DND-41 (cell line): ENCODE data around the gene PTDSS2.

Experiments used
- ATAC-seq: fragments of 200-7000 bp; cut with Tn5 transposase; 3 replicates; pipeline ENCODE4 v1.9.1; 2021; ENCODE audit warnings: low read depth; ENCODE audit not compliant: insufficient read depth
- DNase-seq: peaks from one replicate; pipeline ENCODE4 v3.0.0-alpha.2; 2020
- H2AFZ ChIP-seq: 2 replicates; pipeline ENCODE4 v1.6.0; 2012; ENCODE audit warnings: low read depth, low read length
- H3K27ac ChIP-seq: 2 replicates; pipeline ENCODE4 v1.5.1; 2012; ENCODE audit warnings: low read length, inconsistent platforms
- H3K27me3 ChIP-seq: fragments of 200-600 bp; sonication (generic); 2 replicates; pipeline ENCODE4 v1.6.0; 2012; ENCODE audit warnings: low read length, mild to moderate bottlenecking, inconsistent platforms; ENCODE audit not compliant: insufficient read depth, poor library complexity
- H3K36me3 ChIP-seq: 2 replicates; pipeline ENCODE4 v1.5.1; 2012; ENCODE audit warnings: low read length, inconsistent platforms; ENCODE audit not compliant: insufficient read depth
- H3K4me1 ChIP-seq: 2 replicates; pipeline ENCODE4 v1.5.1; 2012; ENCODE audit warnings: mild to moderate bottlenecking, low read length; ENCODE audit not compliant: insufficient read depth
- H3K4me2 ChIP-seq: 2 replicates; pipeline ENCODE4 v1.6.0; 2012; ENCODE audit warnings: mild to moderate bottlenecking, moderate library complexity, low read length, inconsistent platforms; ENCODE audit not compliant: insufficient read depth
- H3K4me3 ChIP-seq, 2 experiments: fragments of 200-600 bp in 1 of 2; shearing (Covaris generic) in 1 of 2; 2 replicates each; pipeline ENCODE4 v1.5.1; 2012 to 2016; ENCODE audit warnings: inconsistent platforms in 2 of 2, low read length in 2 of 2, mild to moderate bottlenecking in 2 of 2, low read depth in 1 of 2, moderate library complexity in 1 of 2
- H3K79me2 ChIP-seq: 2 replicates; pipeline ENCODE4 v1.6.0; 2012; ENCODE audit warnings: low read length, inconsistent platforms; ENCODE audit not compliant: insufficient read depth
- H3K9ac ChIP-seq: 2 replicates; pipeline ENCODE4 v1.6.0; 2012; ENCODE audit warnings: low read depth, mild to moderate bottlenecking, inconsistent platforms, low read length, moderate library complexity
- H3K9me3 ChIP-seq: 2 replicates; pipeline ENCODE4 v1.5.1; 2012; ENCODE audit warnings: low read length, moderate library complexity, mild to moderate bottlenecking, inconsistent platforms; ENCODE audit not compliant: insufficient read depth, severe bottlenecking
- H4K20me1 ChIP-seq: 2 replicates; pipeline ENCODE4 v1.6.0; 2012; ENCODE audit warnings: low read length; ENCODE audit not compliant: insufficient read depth
- EZH2 ChIP-seq: IDR thresholded peaks from 3 replicates; pipeline ENCODE4 v1.6.1; 2012; ENCODE audit warnings: borderline replicate concordance, low read depth, mild to moderate bottlenecking, moderate library complexity, low read length, inconsistent platforms; ENCODE audit not compliant: severe bottlenecking
- TF ChIP-seq, protein P1 (sequence below): IDR thresholded peaks from 2 replicates; pipeline ENCODE4 v1.5.1; 2012; ENCODE audit warnings: borderline replicate concordance, low read length, moderate library complexity, mild to moderate bottlenecking; ENCODE audit not compliant: poor library complexity, severe bottlenecking; ENCODE audit errors: extremely low read depth

Gene PTDSS2

DNA sequence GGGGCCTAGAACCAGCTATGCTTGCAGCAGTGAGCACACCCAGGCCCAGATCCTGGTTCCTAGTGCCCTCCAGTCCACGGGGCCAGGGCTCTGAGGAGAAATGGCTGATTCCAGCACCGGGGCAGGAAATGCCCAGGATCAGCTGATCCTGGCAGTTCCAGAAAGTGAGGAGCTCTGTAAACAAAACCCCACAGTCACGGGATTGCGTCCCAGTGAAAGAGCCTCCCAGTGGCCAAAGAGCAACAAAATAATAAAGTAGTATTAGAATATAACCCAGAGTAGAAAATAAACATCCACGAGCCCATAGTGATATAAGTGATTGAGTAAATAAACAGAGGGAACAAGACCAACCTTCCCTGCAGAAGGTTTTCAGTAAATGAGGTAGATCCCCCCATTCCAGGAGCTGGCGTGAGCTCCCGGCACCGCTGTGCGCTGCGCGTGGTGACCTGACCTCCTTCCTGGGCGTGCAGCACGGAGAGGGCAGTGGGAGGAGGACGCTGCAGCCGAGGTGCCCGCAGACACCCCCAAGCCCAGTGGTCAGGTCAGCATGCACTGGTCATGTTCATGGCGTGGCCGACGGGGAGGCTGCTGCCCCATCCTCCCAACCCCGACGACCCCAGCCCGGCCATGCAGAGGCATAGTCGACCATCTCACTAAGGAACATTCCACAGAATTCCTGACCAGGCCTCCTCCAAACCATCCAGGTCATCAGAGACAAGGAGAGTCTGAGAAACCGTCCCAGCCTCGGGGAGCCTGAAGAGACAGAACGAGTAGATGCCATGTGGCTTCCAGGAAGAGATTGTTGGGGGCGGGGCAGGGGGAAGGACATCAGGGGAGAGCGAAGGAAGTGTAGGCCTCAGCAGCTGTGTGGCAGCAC lies 19.8 kb downstream of the PTDSS2 start:
- H3K4me3 ChIP-seq = no peak overlapping the region
- TF ChIP-seq, protein P1, sequence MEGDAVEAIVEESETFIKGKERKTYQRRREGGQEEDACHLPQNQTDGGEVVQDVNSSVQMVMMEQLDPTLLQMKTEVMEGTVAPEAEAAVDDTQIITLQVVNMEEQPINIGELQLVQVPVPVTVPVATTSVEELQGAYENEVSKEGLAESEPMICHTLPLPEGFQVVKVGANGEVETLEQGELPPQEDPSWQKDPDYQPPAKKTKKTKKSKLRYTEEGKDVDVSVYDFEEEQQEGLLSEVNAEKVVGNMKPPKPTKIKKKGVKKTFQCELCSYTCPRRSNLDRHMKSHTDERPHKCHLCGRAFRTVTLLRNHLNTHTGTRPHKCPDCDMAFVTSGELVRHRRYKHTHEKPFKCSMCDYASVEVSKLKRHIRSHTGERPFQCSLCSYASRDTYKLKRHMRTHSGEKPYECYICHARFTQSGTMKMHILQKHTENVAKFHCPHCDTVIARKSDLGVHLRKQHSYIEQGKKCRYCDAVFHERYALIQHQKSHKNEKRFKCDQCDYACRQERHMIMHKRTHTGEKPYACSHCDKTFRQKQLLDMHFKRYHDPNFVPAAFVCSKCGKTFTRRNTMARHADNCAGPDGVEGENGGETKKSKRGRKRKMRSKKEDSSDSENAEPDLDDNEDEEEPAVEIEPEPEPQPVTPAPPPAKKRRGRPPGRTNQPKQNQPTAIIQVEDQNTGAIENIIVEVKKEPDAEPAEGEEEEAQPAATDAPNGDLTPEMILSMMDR = no peak

DNA sequence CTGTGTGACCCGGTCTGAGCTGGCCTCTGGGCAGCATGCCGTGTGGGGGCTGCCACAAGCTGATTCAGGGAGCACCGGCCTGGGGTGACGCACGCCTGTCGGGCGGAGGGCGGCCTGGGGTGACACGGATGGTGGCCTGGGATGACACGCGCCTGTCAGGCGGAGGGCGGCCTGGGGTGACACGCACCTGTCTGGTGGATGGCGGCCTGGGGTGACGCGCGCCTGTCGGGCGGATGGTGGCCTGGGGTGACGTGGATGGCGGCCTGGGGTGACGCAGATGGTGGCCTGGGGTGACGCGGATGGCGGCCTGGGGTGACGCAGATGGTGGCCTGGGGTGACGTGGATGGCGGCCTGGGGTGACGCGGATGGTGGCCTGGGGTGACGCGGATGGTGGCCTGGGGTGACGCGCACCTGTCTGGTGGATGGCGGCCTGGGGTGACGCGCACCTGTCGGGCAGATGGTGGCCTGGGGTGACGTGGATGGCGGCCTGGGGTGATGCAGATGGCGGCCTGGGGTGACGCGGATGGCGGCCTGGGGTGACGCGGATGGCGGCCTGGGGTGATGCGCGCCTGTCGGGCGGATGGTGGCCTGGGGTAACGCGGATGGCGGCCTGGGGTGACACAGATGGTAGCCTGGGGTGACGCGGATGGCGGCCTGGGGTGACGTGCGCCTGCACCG lies 21.5 kb downstream of the PTDSS2 start:
- H2AFZ ChIP-seq = no peak overlapping the region
- no peak overlapping the region for H3K9ac ChIP-seq
- no peak overlapping the region for H3K4me2 ChIP-seq
- no peak overlapping the region for H3K4me3 ChIP-seq
- no peaks in the 10 kb centered on the region for H3K4me1 ChIP-seq
- no peaks in the 10 kb centered on the region for H3K9me3 ChIP-seq
- H3K79me2 ChIP-seq = peaks cover 14% of the 10 kb centered on the region
- H3K27ac ChIP-seq = no peak overlapping the region
- ATAC-seq (no peak), DNase-seq (no peak)
- H3K36me3 ChIP-seq = peaks cover 10% of the 10 kb centered on the region
- TF ChIP-seq, protein P1 = no peak
- no peak for TF ChIP-seq EZH2
- peaks cover 28% of the 10 kb centered on the region for H4K20me1 ChIP-seq
- no peaks in the 10 kb centered on the region for H3K27me3 ChIP-seq

More for the DNA sequence above, 19.8 kb downstream of the PTDSS2 start:
- H3K4me1 ChIP-seq = no peaks in the 10 kb centered on the region
- no peak for DNase-seq
- H3K9ac ChIP-seq = no peak overlapping the region
- H4K20me1 ChIP-seq = peaks cover 20% of the 10 kb centered on the region
- no peak overlapping the region for H2AFZ ChIP-seq
- H3K79me2 ChIP-seq = peaks cover 5% of the 10 kb centered on the region; the same call in 1 of the 2 replicates
- no peaks in the 10 kb centered on the region for H3K9me3 ChIP-seq
- 0 out of 3 replicates have a peak, but pooled peaks have one; percentile 33 for ATAC-seq
- H3K36me3 ChIP-seq = peaks cover 18% of the 10 kb centered on the region
- H3K27ac ChIP-seq = no peak overlapping the region
- no peak overlapping the region for H3K4me2 ChIP-seq
- H3K27me3 ChIP-seq = no peaks in the 10 kb centered on the region

DNA sequence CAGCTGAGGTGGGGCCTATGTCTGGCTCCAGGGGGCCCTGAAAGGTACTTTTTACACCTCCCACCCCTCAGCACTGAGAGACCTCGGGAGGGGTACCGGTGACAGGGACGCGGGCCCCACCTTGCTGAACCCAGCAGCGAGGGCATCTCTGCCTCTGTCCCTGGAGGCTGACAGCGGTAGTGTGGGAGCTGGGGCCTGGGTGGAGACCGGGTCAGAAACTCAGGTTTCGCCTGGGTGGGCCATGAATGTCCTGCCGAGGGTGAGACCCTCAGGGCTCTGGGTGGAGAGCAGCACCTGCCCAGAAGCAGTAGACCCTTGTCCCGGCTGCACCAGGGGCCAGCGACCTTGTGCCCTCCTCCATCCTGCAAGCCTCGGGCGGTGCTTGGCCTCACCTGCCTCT lies 22.2 kb downstream of the PTDSS2 start:
- no peaks in the 10 kb centered on the region for H3K9me3 ChIP-seq
- peaks cover 10% of the 10 kb centered on the region for H3K36me3 ChIP-seq
- no peaks in the 10 kb centered on the region for H3K27me3 ChIP-seq
- no peak for DNase-seq
- no peak for ATAC-seq
- H3K4me3 ChIP-seq = no peak overlapping the region
- H2AFZ ChIP-seq = no peak overlapping the region
- no peak overlapping the region for H3K27ac ChIP-seq
- H4K20me1 ChIP-seq = peaks cover 32% of the 10 kb centered on the region
- TF ChIP-seq, protein P1 = no peak
- no peak for TF ChIP-seq EZH2
- H3K9ac ChIP-seq = no peak overlapping the region
- no peak overlapping the region for H3K4me2 ChIP-seq
- H3K79me2 ChIP-seq = peaks cover 14% of the 10 kb centered on the region
- H3K4me1 ChIP-seq = no peaks in the 10 kb centered on the region
